Fibroblast of pulmonary artery (primary cell): ENCODE data around the gene AFAP1L1.

Experiments used
- DNase-seq: peaks from one replicate; pipeline ENCODE4 v3.0.0-alpha.2; 2010; ENCODE audit warnings: low read depth
- H3K4me3 ChIP-seq: replicated peaks from 2 replicates; pipeline ENCODE4 v1.5.1; 2011; ENCODE audit warnings: low read depth, mild to moderate bottlenecking, control low read depth, low read length, moderate library complexity
- TF ChIP-seq, protein P1 (sequence below): IDR thresholded peaks from 2 replicates; pipeline ENCODE4 v1.5.1; 2011; ENCODE audit warnings: mild to moderate bottlenecking, control low read depth, low read length, inconsistent platforms; ENCODE audit errors: missing control alignments

The AFAP1L1 gene

DNA sequence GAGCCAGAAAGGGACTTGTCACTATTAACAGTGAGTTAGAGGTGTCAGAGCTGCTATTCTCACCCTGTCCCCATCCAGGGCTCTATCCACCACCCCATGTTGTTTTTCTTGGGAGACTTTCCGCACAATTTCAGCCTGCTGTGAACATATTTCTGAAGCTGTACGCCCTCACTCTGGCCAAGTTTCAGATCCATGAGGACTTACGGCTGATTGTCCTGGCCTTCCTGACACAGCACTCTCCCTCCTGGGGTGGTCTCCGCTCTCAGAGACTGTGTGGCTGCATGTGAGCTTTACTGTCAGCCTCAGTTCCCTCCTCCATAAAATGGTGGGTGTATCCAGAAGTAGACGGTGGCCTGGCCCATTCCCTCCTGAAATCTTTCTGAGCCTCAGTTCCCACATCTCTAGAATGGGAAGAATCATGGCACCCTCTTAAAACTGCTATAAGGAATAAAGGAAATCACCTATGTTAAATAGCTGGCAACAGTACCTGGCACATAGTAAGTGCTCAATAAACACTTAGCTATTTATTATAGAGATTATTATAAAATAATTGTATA lies 108.2 kb downstream of the AFAP1L1 start:
- no peak for DNase-seq
- TF ChIP-seq, protein P1, sequence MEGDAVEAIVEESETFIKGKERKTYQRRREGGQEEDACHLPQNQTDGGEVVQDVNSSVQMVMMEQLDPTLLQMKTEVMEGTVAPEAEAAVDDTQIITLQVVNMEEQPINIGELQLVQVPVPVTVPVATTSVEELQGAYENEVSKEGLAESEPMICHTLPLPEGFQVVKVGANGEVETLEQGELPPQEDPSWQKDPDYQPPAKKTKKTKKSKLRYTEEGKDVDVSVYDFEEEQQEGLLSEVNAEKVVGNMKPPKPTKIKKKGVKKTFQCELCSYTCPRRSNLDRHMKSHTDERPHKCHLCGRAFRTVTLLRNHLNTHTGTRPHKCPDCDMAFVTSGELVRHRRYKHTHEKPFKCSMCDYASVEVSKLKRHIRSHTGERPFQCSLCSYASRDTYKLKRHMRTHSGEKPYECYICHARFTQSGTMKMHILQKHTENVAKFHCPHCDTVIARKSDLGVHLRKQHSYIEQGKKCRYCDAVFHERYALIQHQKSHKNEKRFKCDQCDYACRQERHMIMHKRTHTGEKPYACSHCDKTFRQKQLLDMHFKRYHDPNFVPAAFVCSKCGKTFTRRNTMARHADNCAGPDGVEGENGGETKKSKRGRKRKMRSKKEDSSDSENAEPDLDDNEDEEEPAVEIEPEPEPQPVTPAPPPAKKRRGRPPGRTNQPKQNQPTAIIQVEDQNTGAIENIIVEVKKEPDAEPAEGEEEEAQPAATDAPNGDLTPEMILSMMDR: no peak

DNA sequence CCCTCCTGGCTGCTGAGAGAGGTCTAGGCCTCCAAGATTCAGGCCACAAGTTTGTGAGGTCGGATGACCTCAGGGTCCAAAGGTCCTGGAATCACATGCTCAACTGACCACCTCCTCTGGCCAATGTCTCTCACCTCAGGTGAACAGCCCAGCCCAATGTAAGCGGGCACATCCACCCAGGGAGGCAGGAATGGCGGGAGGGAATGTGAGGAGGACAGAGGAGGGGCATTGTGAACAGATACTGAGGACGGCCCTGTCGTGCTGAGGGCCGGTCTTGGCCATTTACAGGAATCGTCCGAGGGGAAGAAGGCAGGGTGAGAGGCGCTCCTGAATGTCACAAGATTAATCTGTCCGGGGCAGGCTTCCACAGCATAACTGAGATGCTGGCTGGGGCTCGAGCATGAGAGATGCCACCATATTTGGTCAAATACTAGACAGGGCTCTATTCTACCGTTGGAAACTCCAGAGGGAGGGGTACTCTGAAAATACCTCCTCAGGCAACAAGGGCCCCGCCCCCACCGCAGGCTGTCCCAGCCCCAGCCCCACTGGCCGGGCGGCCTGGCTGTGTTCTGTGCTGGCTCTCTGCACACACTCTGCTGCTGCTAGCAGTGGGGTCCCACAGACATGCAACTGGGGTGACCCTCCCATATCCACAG lies 108.9 kb downstream of the AFAP1L1 start:
- DNase-seq: no peak
- TF ChIP-seq, protein P1: no peak
- no peak overlapping the region for H3K4me3 ChIP-seq

More for the DNA sequence above, 108.2 kb downstream of the AFAP1L1 start:
- no peak overlapping the region for H3K4me3 ChIP-seq

DNA sequence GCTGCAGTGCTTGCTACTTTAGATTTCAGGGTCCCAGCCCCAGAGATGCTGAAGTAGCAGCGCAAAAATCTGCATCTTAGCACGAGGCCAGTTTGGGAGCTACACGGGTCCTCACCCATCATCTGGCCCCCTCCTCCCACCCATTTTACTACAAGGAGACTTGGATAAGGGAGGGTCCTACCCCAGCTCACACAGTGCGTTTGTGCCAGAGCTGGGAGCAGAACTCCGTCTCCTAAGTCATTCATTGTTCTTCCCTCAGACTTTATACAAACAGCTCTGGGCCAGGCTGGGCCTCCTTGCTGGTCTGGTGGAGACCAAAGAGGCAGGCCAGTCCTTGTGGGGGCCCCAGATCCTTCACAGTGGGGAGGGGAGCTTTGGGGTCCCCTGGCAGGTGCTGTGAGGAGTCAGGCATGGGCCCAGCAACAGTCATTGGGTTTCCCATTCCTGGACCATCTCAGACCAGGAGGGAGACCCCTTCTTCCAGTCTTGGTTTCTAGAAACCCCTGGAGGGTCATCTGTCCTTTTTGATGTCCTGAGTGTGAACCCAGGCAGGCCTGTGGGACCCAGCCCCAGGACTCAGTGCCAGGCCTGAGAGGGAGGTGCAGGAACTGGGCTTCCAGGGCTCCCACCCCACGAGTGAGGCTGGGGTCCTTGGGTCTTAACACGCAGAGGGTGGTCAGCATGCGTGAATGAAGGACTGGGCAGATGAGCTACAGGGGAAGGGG lies 109.8 kb downstream of the AFAP1L1 start:
- H3K4me3 ChIP-seq: no peak overlapping the region
- DNase-seq: no peak
- TF ChIP-seq, protein P1: no peak

DNA sequence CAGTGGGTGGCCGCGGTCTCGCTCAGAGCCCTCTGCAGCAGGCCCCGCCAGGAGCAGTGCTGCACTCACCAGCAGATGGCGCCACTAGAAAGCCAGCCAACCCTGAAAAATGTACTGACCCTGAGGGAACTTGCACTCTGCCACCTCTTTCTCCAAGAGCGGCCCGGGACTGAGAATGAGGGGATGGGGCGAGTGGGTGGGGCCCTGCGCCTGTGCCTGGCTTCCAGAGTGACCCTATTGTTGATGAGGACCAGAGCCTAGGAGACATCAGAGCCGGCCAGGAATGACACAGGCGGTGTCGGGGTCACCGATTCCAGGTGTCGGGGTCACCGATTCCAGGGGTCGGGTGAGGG lies 110.3 kb downstream of the AFAP1L1 start:
- DNase-seq: peak; percentile 81
- H3K4me3 ChIP-seq: no peak overlapping the region
- TF ChIP-seq, protein P1: peak; percentile 89

DNA sequence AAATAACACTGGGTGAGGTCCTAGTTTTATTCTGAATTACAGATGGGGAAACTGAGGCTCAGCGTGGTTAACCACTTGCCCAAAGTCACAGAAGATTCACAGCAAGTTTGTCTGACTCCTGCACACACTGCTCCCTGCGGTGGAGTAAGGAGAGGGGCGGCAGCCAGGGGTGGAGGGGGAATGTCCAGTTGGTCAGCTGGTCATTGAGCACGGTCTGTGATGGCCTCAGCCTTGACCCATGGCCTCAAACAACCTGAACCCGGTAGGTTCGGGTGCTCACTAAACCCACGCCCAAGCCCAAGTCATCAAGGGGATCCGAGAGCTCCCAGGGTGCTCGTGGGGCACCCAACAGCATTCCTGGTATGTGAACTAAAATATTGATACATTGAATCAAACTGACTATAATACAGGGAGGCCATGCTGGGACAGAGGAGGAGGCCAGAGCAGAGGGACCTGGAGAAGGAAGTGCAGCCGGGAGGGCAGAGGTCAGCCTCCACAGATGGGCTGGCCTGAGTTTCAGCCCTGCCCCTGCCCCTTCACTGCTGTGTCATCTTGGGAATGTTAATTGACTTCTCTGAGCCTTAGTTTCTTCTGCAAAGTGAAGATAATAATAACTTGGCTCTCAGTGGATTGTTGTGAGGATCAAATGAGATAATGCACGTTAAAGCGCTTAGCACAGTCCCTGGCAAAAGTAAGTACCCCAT lies 111.0 kb downstream of the AFAP1L1 start:
- no peak for DNase-seq
- TF ChIP-seq, protein P1: no peak
- no peak overlapping the region for H3K4me3 ChIP-seq

DNA sequence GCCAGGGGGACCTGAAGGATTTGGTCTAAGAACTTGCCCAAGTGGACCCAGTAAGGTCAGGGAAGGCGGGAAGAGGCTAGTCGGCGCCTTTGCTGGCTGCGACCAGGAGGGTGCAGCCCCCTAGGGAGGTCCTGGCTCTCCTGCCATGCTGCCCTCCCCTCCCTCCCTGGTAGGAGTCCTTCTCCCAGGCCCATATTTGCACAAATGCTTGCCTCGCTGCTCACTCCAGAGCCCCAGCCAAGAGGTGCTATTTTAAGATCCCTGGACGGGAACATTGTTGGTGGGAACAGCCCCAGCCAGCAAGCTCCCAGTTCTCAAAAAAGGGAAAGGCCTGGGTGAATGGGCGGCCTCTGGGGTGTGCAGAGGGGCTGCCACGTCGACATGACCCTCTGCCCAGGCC lies 111.7 kb downstream of the AFAP1L1 start:
- no peak for DNase-seq
- TF ChIP-seq, protein P1: no peak
- H3K4me3 ChIP-seq: no peak overlapping the region
